DND-41 (cell line): ENCODE data around the gene VPS35L.

ENCODE experiments used
- ATAC-seq: fragments of 200-7000 bp; cut with Tn5 transposase; 3 replicates; pipeline ENCODE4 v1.9.1; 2021; ENCODE audit warnings: low read depth; ENCODE audit not compliant: insufficient read depth
- DNase-seq: peaks from one replicate; pipeline ENCODE4 v3.0.0-alpha.2; 2020
- H2AFZ ChIP-seq: 2 replicates; pipeline ENCODE4 v1.6.0; 2012; ENCODE audit warnings: low read depth, low read length
- H3K27ac ChIP-seq: 2 replicates; pipeline ENCODE4 v1.5.1; 2012; ENCODE audit warnings: low read length, inconsistent platforms
- H3K27me3 ChIP-seq: fragments of 200-600 bp; sonication (generic); 2 replicates; pipeline ENCODE4 v1.6.0; 2012; ENCODE audit warnings: low read length, mild to moderate bottlenecking, inconsistent platforms; ENCODE audit not compliant: insufficient read depth, poor library complexity
- H3K36me3 ChIP-seq: 2 replicates; pipeline ENCODE4 v1.5.1; 2012; ENCODE audit warnings: low read length, inconsistent platforms; ENCODE audit not compliant: insufficient read depth
- H3K4me1 ChIP-seq: 2 replicates; pipeline ENCODE4 v1.5.1; 2012; ENCODE audit warnings: mild to moderate bottlenecking, low read length; ENCODE audit not compliant: insufficient read depth
- H3K4me2 ChIP-seq: 2 replicates; pipeline ENCODE4 v1.6.0; 2012; ENCODE audit warnings: mild to moderate bottlenecking, moderate library complexity, low read length, inconsistent platforms; ENCODE audit not compliant: insufficient read depth
- H3K4me3 ChIP-seq, 2 experiments: fragments of 200-600 bp in 1 of 2; shearing (Covaris generic) in 1 of 2; 2 replicates each; pipeline ENCODE4 v1.5.1; 2012 to 2016; ENCODE audit warnings: inconsistent platforms in 2 of 2, low read length in 2 of 2, mild to moderate bottlenecking in 2 of 2, low read depth in 1 of 2, moderate library complexity in 1 of 2
- H3K79me2 ChIP-seq: 2 replicates; pipeline ENCODE4 v1.6.0; 2012; ENCODE audit warnings: low read length, inconsistent platforms; ENCODE audit not compliant: insufficient read depth
- H3K9ac ChIP-seq: 2 replicates; pipeline ENCODE4 v1.6.0; 2012; ENCODE audit warnings: low read depth, mild to moderate bottlenecking, inconsistent platforms, low read length, moderate library complexity
- H3K9me3 ChIP-seq: 2 replicates; pipeline ENCODE4 v1.5.1; 2012; ENCODE audit warnings: low read length, moderate library complexity, mild to moderate bottlenecking, inconsistent platforms; ENCODE audit not compliant: insufficient read depth, severe bottlenecking
- H4K20me1 ChIP-seq: 2 replicates; pipeline ENCODE4 v1.6.0; 2012; ENCODE audit warnings: low read length; ENCODE audit not compliant: insufficient read depth
- CTCF ChIP-seq: IDR thresholded peaks from 2 replicates; pipeline ENCODE4 v1.5.1; 2012; ENCODE audit warnings: borderline replicate concordance, low read length, moderate library complexity, mild to moderate bottlenecking; ENCODE audit not compliant: poor library complexity, severe bottlenecking; ENCODE audit errors: extremely low read depth
- EZH2 ChIP-seq: IDR thresholded peaks from 3 replicates; pipeline ENCODE4 v1.6.1; 2012; ENCODE audit warnings: borderline replicate concordance, low read depth, mild to moderate bottlenecking, moderate library complexity, low read length, inconsistent platforms; ENCODE audit not compliant: severe bottlenecking

The VPS35L gene

GRCh38 chr16:19521471-19522396 lies 33.8 kb upstream of the VPS35L start, which contains the start of gene GDE1:
GDE1 (minus strand) TSS chr16:19522098; CDS start chr16:19521964, 134 bp downstream.
- peak; percentile 95 for DNase-seq
- H2AFZ ChIP-seq, result peak within 1 kb of the TSS; percentile 82
- H3K4me2 ChIP-seq, result peak within 1 kb of the TSS; percentile 93
- peak within 1 kb of the TSS; percentile 43 to 69 for H3K4me3 ChIP-seq
- no peaks in the 10 kb centered on the region for H4K20me1 ChIP-seq
- H3K27ac ChIP-seq, result peak within 1 kb of the TSS; percentile 63
- no peaks in the 10 kb centered on the region for H3K27me3 ChIP-seq
- peak within 1 kb of the TSS; percentile 78 for H3K9ac ChIP-seq
- peaks cover 76% of the 10 kb centered on the region for H3K79me2 ChIP-seq
- peaks cover 71% of the 10 kb centered on the region for H3K4me1 ChIP-seq
- peaks cover 19% of the 10 kb centered on the region for H3K36me3 ChIP-seq
- H3K9me3 ChIP-seq, result no peaks in the 10 kb centered on the region
- ATAC-seq, result peak; percentile 86
- TF ChIP-seq EZH2, result no peak
- TF ChIP-seq CTCF, result peak; percentile 66

DNA sequence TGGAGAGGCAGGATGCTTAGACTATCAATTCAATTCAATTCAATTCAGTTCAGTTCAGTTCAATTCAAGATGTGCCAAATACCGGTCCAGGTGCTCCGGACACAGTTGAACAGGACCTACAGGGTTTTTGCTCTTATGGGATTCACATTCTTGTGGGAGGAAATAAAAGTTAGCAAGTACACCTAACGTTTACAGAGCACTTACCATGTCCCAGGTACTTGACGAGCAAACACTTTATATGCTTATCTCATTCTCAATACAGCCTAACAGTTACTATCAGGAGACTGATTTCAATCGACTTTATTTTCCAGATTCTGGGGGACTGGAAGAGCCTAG lies 33.1 kb upstream of the VPS35L start:
- peak overlapping the region; percentile 63 for H3K27ac ChIP-seq
- H3K36me3 ChIP-seq, result peaks cover 12% of the 10 kb centered on the region
- ATAC-seq, result no peak
- H3K27me3 ChIP-seq, result no peaks in the 10 kb centered on the region
- no peaks in the 10 kb centered on the region for H3K9me3 ChIP-seq
- H3K79me2 ChIP-seq, result peaks cover 76% of the 10 kb centered on the region
- H3K9ac ChIP-seq, result peak overlapping the region; percentile 78; the same call in 1 of the 2 replicates
- DNase-seq, result no peak
- no peaks in the 10 kb centered on the region for H4K20me1 ChIP-seq
- H3K4me3 ChIP-seq, result peak overlapping the region in 1 of 2 experiments; percentile 69; a peak in 3 of 4 replicates
- peaks cover 70% of the 10 kb centered on the region for H3K4me1 ChIP-seq
- H3K4me2 ChIP-seq, result peak overlapping the region; percentile 93
- no peak for TF ChIP-seq EZH2
- TF ChIP-seq CTCF, result no peak
- H2AFZ ChIP-seq, result peak overlapping the region; percentile 72

- H2AFZ ChIP-seq, result peak overlapping the region; percentile 72; the same call in 1 of the 2 replicates
- peaks cover 11% of the 10 kb centered on the region for H3K36me3 ChIP-seq
- no peaks in the 10 kb centered on the region for H4K20me1 ChIP-seq
- H3K27ac ChIP-seq, result 0 out of 2 replicates have a peak overlapping the region, but pooled peaks have one; percentile 63
- TF ChIP-seq EZH2, result no peak
- no peak for TF ChIP-seq CTCF
- ATAC-seq (no peak), DNase-seq (no peak)
- H3K4me3 ChIP-seq, result no peak overlapping the region
- peak overlapping the region; percentile 93 for H3K4me2 ChIP-seq
- H3K27me3 ChIP-seq, result no peaks in the 10 kb centered on the region
- H3K79me2 ChIP-seq, result peaks cover 72% of the 10 kb centered on the region
- H3K4me1 ChIP-seq, result peaks cover 69% of the 10 kb centered on the region
- no peaks in the 10 kb centered on the region for H3K9me3 ChIP-seq
- no peak overlapping the region; the same call in 1 of the 2 replicates for H3K9ac ChIP-seq
Observed at GRCh38 chr16:19522760-19523159, 32.7 kb upstream of the VPS35L start.
